Gastroesophageal sphincter (tissue), 4 donors: ENCODE data around the gene ZNF521. TPM values are rescaled to one million over a fixed set of nuclear protein-coding genes. Genes with fewer than 3 reads are reported as not detected.

Source experiments
- ATAC-seq: fragments of 150-250 bp; one replicate; pipeline ENCODE4 v1.9.1; 2016; ENCODE audit warnings: mild to moderate bottlenecking, moderate library complexity
- H3K27ac ChIP-seq, 4 donors: fragments of 200-600 bp; sonication (generic) in 3 of 4; 1 replicate in 3 of 4; 2 replicates in 1 of 4; pipeline ENCODE4 v1.5.1; 2016 to 2019
- H3K27me3 ChIP-seq: fragments of 200-600 bp; sonication (generic); one replicate; pipeline ENCODE4 v1.5.1; 2019
- H3K36me3 ChIP-seq, 2 donors: fragments of 200-600 bp; sonication (generic); one replicate each; pipeline ENCODE4 v1.5.1; 2019; ENCODE audit warnings: control low read depth in 1 of 2
- H3K4me1 ChIP-seq, 3 donors: fragments of 200-600 bp; sonication (generic); 1 replicate in 2 of 3; 2 replicates in 1 of 3; pipeline ENCODE4 v1.5.1; 2016 to 2019; ENCODE audit warnings: control low read depth in 2 of 3
- H3K4me3 ChIP-seq, 2 donors: fragments of 200-600 bp; sonication (generic); one replicate each; pipeline ENCODE4 v1.5.1; 2019; ENCODE audit warnings: mild to moderate bottlenecking in 1 of 2, moderate library complexity in 1 of 2
- H3K9me3 ChIP-seq, 3 donors: fragments of 200-600 bp; sonication (generic); one replicate each; pipeline ENCODE4 v1.5.1; 2017 to 2019; ENCODE audit warnings: control low read depth in 2 of 3
- CTCF ChIP-seq, 4 experiments: fragments of 200-600 bp in 2 of 4; fragments of 450-650 bp in 2 of 4; sonication (generic) in 1 of 4; IDR thresholded peaks; one replicate each; pipeline ENCODE4 v1.5.1; 2017 to 2019; ENCODE audit warnings: antibody characterized with exemption in 4 of 4, mild to moderate bottlenecking in 2 of 4, moderate library complexity in 2 of 4
- EP300 ChIP-seq: sonication (generic); formaldehyde crosslinking; IDR thresholded peaks from one replicate; pipeline ENCODE4 v1.6.1; 2017; ENCODE audit warnings: antibody characterized with exemption, mild to moderate bottlenecking
- POLR2A ChIP-seq, 2 donors: fragments of 450-650 bp; IDR thresholded peaks; one replicate each; pipeline ENCODE4 v1.6.1; 2017; ENCODE audit warnings: antibody characterized with exemption in 2 of 2, mild to moderate bottlenecking in 2 of 2, moderate library complexity in 1 of 2
- POLR2AphosphoS5 ChIP-seq: sonication (generic); formaldehyde crosslinking; IDR thresholded peaks from one replicate; pipeline ENCODE4 v1.6.1; 2017; ENCODE audit warnings: antibody characterized with exemption
- WGBS, 2 donors: methylation state at CpG; one replicate each; pipeline ENCODE4 v1.1.5; 2018; ENCODE audit warnings: low coverage in 1 of 2; 5-methylcytosine and 5-hydroxymethylcytosine counted together
- total RNA-seq, 4 donors: library from RNA; depleted of rRNA; stranded (reverse); fragments of >200 nt; gene quantifications; one replicate each; pipeline ENCODE4 v1.1.0, GENCODE V29; 2016

The ZNF521 gene
- total RNA-seq, 4 donors from 2014 or later: 9.9 to 29.3 (median 13.4) TPM

GRCh38 chr18:25244170-25244569 is 107.8 kb downstream of the ZNF521 start:
- Histone ChIP-seq H3K4me3 (no peak overlapping the region), H3K9me3 (no peaks in the 10 kb centered on the region), H3K27ac (no peak overlapping the region), H3K27me3 (no peaks in the 10 kb centered on the region), H3K4me1 (peaks cover 0 to 7% (median 0%) of the 10 kb centered on the region in 3 donors), H3K36me3 (no peaks in the 10 kb centered on the region)
- ATAC-seq: no peak
- TF ChIP-seq CTCF (IDR thresholded peaks at IDR 0.05) (no peak), POLR2AphosphoS5 (no peak), EP300 (no peak), POLR2A (IDR thresholded peaks at IDR 0.05) (no peak)

GRCh38 chr18:25243754-25244153 is 108.2 kb downstream of the ZNF521 start:
- Histone ChIP-seq H3K27ac (no peak overlapping the region), H3K36me3 (no peaks in the 10 kb centered on the region), H3K9me3 (no peaks in the 10 kb centered on the region), H3K4me1 (peaks cover 0 to 7% (median 0%) of the 10 kb centered on the region in 3 donors), H3K27me3 (no peaks in the 10 kb centered on the region), H3K4me3 (no peak overlapping the region)
- ATAC-seq: no peak
- TF ChIP-seq POLR2A (IDR thresholded peaks at IDR 0.05): no peak
- no peak for TF ChIP-seq EP300
- no peak for TF ChIP-seq POLR2AphosphoS5
- TF ChIP-seq CTCF (IDR thresholded peaks at IDR 0.05): no peak
- WGBS, 2 donors: 67 to 100% methylated on average over 1 of the region's 1 CpG

GRCh38 chr18:25243257-25243656 is 108.7 kb downstream of the ZNF521 start:
- peaks cover 0 to 7% (median 0%) of the 10 kb centered on the region in 3 donors for H3K4me1 ChIP-seq
- TF ChIP-seq EP300 (no peak), POLR2A (IDR thresholded peaks at IDR 0.05) (no peak), CTCF (IDR thresholded peaks at IDR 0.05) (no peak), POLR2AphosphoS5 (no peak)
- 81 to 93% methylated on average over 2 of the region's 2 CpGs for WGBS, 2 donors

GRCh38 chr18:25240420-25240770 is 111.6 kb downstream of the ZNF521 start:
- ATAC-seq: no peak

More at GRCh38 chr18:25243257-25243656, 108.7 kb downstream of the ZNF521 start:
- Histone ChIP-seq H3K9me3 (no peaks in the 10 kb centered on the region), H3K36me3 (no peaks in the 10 kb centered on the region), H3K4me3 (no peak overlapping the region), H3K27ac (no peak overlapping the region), H3K27me3 (no peaks in the 10 kb centered on the region)
- no peak for ATAC-seq

More at GRCh38 chr18:25240420-25240770, 111.6 kb downstream of the ZNF521 start:
- H3K4me3 ChIP-seq: no peak overlapping the region
- TF ChIP-seq EP300 (no peak), CTCF (IDR thresholded peaks at IDR 0.05) (no peak), POLR2AphosphoS5 (no peak), POLR2A (IDR thresholded peaks at IDR 0.05) (no peak)
- H3K4me1 ChIP-seq: peaks cover 0 to 7% (median 0%) of the 10 kb centered on the region in 3 donors
- WGBS, 2 donors: 38 to 81% methylated on average over 1 to 5 of the region's 5 CpGs
- no peaks in the 10 kb centered on the region for H3K9me3 ChIP-seq
- H3K27me3 ChIP-seq: no peaks in the 10 kb centered on the region
- no peaks in the 10 kb centered on the region for H3K36me3 ChIP-seq
- no peak overlapping the region for H3K27ac ChIP-seq
